WERI-Rb-1 (cell line): ENCODE results near the gene ADRA2B.

Experiments used
- DNase-seq: peaks from one replicate; pipeline ENCODE4 v3.0.0-alpha.2; 2020
- H3K27ac ChIP-seq: fragments of 250-450 bp; sonication (Bioruptor Pico); 2 replicates; pipeline ENCODE4 v1.5.1; 2020; ENCODE audit warnings: mild to moderate bottlenecking, moderate library complexity
- H3K27me3 ChIP-seq: fragments of 250-450 bp; sonication (Bioruptor Pico); 2 replicates; pipeline ENCODE4 v1.5.1; 2021; ENCODE audit warnings: mild to moderate bottlenecking, low read depth, moderate library complexity; ENCODE audit not compliant: insufficient read depth, severe bottlenecking
- H3K36me3 ChIP-seq: fragments of 250-450 bp; sonication (Bioruptor Pico); 2 replicates; pipeline ENCODE4 v1.5.1; 2020; ENCODE audit warnings: mild to moderate bottlenecking, moderate library complexity
- H3K4me3 ChIP-seq: 2 replicates; pipeline ENCODE4 v1.5.1; 2011; ENCODE audit warnings: low read depth, mild to moderate bottlenecking, control low read depth, low read length
- H3K9me3 ChIP-seq: fragments of 250-450 bp; sonication (Bioruptor Pico); 2 replicates; pipeline ENCODE4 v1.5.1; 2021; ENCODE audit warnings: mild to moderate bottlenecking, moderate library complexity; ENCODE audit not compliant: severe bottlenecking
- CTCF ChIP-seq: IDR thresholded peaks from 2 replicates; pipeline ENCODE4 v1.5.1; 2011; ENCODE audit warnings: low read depth, mild to moderate bottlenecking, control low read depth, inconsistent platforms, low read length

ADRA2B gene

GRCh38 chr2:96106991-96107707 lies 9.2 kb downstream of the ADRA2B start:
- Histone ChIP-seq H3K36me3 (no peaks in the 10 kb centered on the region), H3K27me3 (no peaks in the 10 kb centered on the region), H3K9me3 (peaks cover 13% of the 10 kb centered on the region), H3K4me3 (no peak overlapping the region), H3K27ac (no peak overlapping the region)
- peak; percentile 1 for DNase-seq
- TF ChIP-seq CTCF, result no peak

- Histone ChIP-seq H3K27me3 (no peaks in the 10 kb centered on the region), H3K4me3 (no peak overlapping the region)
These were observed 10.2 kb downstream of the ADRA2B start for GRCh38 chr2:96105994-96106715.

DNA sequence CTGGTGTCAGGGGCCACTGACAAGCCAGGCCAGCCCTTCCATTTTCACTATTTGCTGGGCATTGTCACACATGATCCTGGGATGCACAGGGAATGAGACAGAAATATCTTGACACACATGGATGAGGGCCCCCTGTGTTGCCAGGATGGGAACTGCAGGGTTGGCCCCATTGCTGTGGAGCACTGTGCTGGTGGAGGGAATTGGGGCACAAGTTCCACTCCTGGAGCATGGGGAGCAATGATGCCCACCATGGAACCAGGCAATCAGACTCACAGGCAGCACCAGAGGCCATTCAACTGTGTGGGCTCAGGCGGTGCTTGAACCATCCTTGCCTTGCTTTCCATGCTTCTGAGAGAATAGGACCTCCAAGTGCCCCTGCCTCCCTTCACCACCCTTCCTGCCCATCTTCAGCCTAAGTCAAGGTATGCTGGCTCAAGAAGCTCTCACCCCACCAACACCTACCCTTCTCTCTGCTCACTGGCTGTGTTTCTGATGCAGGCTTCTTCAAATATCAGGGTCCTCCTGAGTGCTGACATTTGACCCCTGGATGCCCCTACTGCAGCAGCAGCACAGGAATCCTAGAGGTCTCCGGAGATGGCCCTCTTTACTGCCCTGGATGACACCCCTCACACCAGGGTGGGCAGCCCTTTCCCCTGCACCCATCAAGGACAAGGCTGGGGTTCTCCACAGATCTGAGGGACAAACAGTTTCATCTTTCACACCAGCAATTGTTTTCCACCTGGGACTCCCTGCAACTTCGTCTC lies 11.0 kb downstream of the ADRA2B start:
- Histone ChIP-seq H3K9me3 (peaks cover 13% of the 10 kb centered on the region), H3K27ac (no peak overlapping the region), H3K4me3 (no peak overlapping the region), H3K27me3 (no peaks in the 10 kb centered on the region), H3K36me3 (no peaks in the 10 kb centered on the region)
- DNase-seq, result no peak
- TF ChIP-seq CTCF, result no peak

More at GRCh38 chr2:96105994-96106715, 10.2 kb downstream of the ADRA2B start:
- Histone ChIP-seq H3K9me3 (peaks cover 13% of the 10 kb centered on the region), H3K27ac (no peak overlapping the region), H3K36me3 (no peaks in the 10 kb centered on the region)
- peak; percentile 3 for DNase-seq
- no peak for TF ChIP-seq CTCF

DNA sequence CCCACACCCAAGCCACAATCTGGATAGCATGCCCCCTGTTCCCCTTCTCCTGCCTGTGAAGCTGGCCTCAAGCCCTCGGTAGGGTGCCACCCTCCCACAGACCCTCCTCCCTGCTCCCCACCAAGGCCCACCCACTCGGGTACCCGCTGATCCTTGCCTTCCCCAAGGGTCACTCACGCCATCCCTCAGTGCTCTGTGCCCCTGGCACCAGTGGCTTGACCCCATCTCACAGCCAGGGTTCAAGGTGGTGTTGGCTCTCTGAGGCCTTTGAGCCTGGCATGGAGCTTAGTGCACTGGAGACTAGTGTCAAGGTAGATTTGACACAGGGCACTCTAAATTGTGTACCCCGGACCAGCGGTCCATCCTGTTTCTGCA lies 11.9 kb downstream of the ADRA2B start:
- H3K27me3 ChIP-seq, result no peaks in the 10 kb centered on the region
- H3K27ac ChIP-seq, result no peak overlapping the region
- no peak overlapping the region for H3K4me3 ChIP-seq
- peaks cover 13% of the 10 kb centered on the region for H3K9me3 ChIP-seq
- no peaks in the 10 kb centered on the region for H3K36me3 ChIP-seq
- TF ChIP-seq CTCF, result no peak
- no peak for DNase-seq

- TF ChIP-seq CTCF, result no peak
- Histone ChIP-seq H3K9me3 (peaks cover 13% of the 10 kb centered on the region), H3K27ac (no peak overlapping the region), H3K4me3 (no peak overlapping the region), H3K36me3 (no peaks in the 10 kb centered on the region), H3K27me3 (no peaks in the 10 kb centered on the region)
- no peak for DNase-seq
These were observed 12.4 kb downstream of the ADRA2B start for GRCh38 chr2:96103761-96104486.
